Activated CD8-positive, alpha-beta memory T cell treated with anti-CD3 and anti-CD28 coated beads for 36 hours (primary cell): Measurements from ENCODE around the gene NUAK2. TPM values are rescaled to one million over a fixed set of nuclear protein-coding genes. Genes with fewer than 3 reads are reported as not detected.
"Not testable (repeated sequence)": the region's sequence is repeated elsewhere in the genome, so short reads cannot be mapped to it uniquely, and the experiment has no call there.

ENCODE experiments used
- CTCF ChIA-PET: fragments of 350-600 bp; sonication (Branson Sonifier 250); formaldehyde crosslinking; loops from one replicate; lab custom pipeline; 2021; ENCODE audit warnings: antibody characterized with exemption; lab: Charles Lee
- POLR2A ChIA-PET: fragments of 350-600 bp; sonication (Branson Sonifier 250); formaldehyde crosslinking; loops from one replicate; lab custom pipeline; 2021; ENCODE audit warnings: antibody characterized with exemption; lab: Charles Lee
- total RNA-seq, 2 experiments: library from RNA; stranded (reverse); gene quantifications; one replicate each; pipeline ENCODE4 v1.2.3, GENCODE V29; 2021

NUAK2 gene
- total RNA-seq, 2 experiments from 2014 or later: 1.3 to 1.6 TPM

DNA sequence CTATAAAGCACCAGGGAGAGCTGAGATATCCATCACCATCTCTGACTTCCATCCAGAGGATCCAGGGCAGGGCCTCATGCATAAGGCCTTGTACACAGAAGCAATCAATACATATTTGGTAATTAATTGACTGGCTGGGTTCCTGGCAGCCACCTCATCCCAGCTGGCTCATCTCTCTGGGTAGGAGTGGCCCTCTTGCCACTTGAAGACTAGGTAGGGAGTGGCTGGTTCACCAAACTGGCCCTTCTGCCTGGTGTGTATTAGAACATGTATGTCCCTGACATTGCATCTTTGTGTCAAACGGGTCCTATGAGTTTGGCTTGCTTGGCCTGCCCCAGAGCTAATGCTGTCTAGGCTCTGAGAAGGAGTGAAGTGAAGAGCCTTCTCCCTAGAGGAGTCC, 11.8 kb downstream of the NUAK2 start:
- ChIA-PET CTCF (interaction anchor here (1.0 kb wide), 1 partner anchor 24 kb away, joined by 6 read pairs; no protein-coding TSS in a partner anchor), POLR2A (no interaction called here)

DNA sequence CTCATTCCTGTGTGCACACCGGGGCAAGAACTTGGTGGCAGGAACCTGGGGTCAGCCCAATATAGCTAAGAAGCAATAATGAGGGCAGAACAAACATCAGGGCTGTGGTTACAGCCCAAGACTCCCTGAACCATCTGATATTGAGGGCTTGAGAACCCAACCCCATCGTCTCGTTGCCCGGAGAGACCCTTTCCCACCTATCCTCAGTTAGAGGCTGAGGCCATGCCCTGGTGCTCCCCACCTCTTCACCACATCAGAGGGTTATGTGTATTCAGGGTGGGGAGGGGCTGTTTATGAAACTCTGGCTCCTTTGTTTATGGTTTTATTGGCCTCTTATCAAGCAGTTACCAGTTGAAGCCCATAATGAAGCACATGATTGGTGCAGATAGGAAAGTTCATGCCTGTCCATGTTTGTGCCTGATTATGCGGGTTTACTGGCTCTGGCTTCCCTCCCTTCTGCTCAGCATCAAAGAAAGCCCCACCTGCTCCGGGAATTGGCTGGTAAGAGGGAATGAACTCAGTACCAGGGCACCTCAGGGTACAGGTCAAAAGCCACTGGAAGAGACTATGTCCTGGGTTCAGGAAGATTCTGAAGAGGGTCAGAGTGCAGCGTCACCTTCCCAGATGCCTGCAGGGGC, 14.5 kb downstream of the NUAK2 start:
- ChIA-PET POLR2A (no interaction called here), CTCF (no interaction called here)

DNA sequence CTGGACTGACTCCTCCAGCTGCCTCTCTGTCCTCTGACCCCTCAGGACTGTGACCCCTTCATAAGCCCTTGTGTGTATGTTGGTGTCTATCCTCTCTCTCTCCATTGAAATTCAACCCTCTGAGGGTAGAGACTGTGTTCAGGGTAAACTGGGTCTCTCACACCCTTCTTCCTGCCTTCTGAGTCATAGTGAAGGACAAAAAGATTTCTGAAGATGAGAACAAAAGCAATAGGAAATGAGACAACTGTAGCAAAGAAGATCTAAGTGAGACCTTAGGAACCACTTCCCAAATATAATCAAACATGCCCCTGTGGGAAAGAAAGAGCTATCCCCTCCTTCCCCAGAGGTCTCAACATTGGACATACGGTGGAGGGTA, 16.9 kb downstream of the NUAK2 start:
- POLR2A ChIA-PET: no interaction called here
- CTCF ChIA-PET: interaction anchor here (1.2 to 3.0 kb wide), 4 partner anchors 10 to 31 kb away, joined by 3 to 10 read pairs (median 5); no protein-coding TSS in a partner anchor

- ChIA-PET POLR2A (no interaction called here), CTCF (interaction anchor here (1.1 to 3.0 kb wide), 5 partner anchors 9 to 31 kb away, joined by 3 to 10 read pairs (median 4); no protein-coding TSS in a partner anchor)
Observed at GRCh38 chr1:205304046-205304694, 17.4 kb downstream of the NUAK2 start.

DNA sequence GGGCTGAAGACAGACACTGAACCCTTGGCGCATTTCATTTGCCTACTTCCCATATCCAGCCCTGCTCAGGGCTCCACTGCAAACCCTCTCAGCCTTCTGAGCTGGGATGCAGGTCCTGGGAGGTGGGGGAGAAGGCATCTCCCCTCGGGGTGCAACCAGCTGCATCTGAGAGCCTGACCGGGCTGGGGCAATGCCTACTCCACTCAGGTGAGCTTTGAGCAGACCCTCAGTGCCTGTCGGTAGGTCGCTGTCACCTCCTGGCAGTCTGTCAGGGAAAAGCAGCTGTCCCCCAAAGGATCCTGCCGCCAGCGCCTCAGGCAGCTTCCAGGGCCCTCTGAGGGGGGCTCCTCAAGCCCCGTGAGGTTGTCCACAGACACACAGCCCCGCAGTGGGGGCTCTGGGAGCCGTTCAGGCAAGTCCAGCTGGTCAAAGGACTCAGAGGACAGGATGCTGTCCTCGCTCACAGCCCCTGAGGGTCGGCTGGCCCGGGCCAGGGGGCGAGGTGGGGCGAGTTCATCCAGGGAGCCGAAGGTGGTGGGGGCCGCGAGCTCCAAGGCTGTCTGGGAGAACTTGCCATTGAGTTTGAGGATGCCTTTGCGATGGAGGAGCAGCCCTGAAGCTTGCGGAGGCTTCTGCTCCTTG, 18.2 kb downstream of the NUAK2 start:
- ChIA-PET POLR2A (interaction anchor here (0.9 kb wide), 1 partner anchor 11 kb away, joined by 4 read pairs; no protein-coding TSS in a partner anchor), CTCF (interaction anchor here (0.9 to 3.0 kb wide), 5 partner anchors 18 to 32 kb away, joined by 3 to 10 read pairs (median 4); no protein-coding TSS in a partner anchor)

GRCh38 chr1:205301842-205302588, 19.5 kb downstream of the NUAK2 start:
- ChIA-PET CTCF (interaction anchor here (3.0 kb wide), 1 partner anchor 29 kb away, joined by 10 read pairs; no protein-coding TSS in a partner anchor), POLR2A (no interaction called here)

- ChIA-PET POLR2A (no interaction called here), CTCF (interaction anchor here (1.2 kb wide), 1 partner anchor 21 kb away, joined by 3 read pairs; no protein-coding TSS in a partner anchor)
Observed at GRCh38 chr1:205301205-205301821, 20.2 kb downstream of the NUAK2 start.

GRCh38 chr1:205300149-205300548, 21.4 kb downstream of the NUAK2 start:
- POLR2A ChIA-PET: no interaction called here

DNA sequence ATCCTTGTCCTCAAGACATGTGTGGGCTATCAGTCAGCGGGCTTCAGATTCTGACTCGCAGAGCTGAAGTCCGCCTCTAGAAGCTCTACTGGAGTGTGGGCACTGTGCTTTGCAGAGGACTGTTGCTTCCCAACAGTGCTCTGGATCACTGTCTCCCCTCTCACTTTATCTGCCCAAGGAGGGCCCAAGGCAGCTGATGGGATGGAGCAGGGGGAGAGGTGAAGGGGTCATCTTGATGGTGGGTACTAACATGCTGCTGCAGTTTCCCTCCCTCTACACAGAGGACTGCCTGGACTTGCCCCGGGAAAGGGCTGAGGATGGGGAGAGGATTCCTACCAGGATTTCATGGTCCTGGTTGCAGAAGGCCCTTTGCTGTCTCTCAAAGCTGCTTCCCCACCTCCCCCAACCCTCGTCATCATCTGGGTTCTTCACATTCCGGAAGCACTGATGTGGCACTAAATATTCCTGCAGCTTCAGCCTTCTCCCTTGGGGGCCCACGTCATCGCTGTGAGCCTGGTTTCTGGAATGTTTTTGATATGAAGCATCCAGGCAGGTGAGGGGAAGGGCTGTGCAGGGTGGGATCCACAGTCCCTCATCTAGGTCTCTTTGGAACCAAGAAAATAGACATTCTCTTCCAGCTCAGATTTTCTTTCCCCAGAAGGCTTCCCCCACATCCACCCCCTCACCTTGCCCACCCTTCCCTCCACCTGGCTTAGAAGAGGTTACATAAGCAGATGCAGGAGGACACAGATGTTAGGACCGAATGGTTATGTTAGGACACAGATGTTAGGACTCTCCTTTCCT, 23.2 kb downstream of the NUAK2 start:
- POLR2A ChIA-PET: no interaction called here
- CTCF ChIA-PET: interaction anchor here (1.1 to 1.9 kb wide), 3 partner anchors 9 to 27 kb away, joined by 3 to 6 read pairs (median 4); no protein-coding TSS in a partner anchor

More at GRCh38 chr1:205300149-205300548, 21.4 kb downstream of the NUAK2 start:
- CTCF ChIA-PET: interaction anchor here (0.6 to 1.2 kb wide), 2 partner anchors 20 to 25 kb away, joined by 3 to 4 read pairs; no protein-coding TSS in a partner anchor

DNA sequence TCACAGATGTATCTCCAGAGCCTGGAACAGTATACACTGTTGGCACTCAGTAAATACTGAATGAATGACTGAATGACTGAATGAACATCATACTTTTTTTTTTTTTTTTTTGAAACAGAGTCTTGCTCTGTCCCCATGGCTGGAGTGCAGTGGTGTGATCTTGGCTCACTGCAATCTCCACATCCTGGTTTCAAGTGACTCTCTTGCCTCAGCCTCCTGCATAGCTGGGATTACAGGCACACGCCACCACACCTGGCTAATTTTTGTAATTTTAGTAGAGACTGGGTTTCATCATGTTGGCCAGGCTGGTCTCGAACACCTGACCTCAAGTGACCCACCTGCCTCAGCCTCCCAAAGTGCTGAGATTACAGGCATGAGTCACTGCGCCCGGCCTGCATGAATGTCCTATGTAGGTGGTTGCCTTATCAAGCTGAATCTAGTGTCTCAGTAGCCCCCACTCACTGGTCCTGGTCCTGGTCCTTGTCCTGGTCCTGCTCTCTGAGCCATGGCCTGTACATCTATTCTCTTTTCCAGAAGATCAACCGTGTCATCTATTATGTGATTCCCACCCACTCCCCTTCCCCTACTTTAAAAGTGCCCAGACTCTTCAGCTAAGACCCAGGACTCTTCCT, 23.9 kb downstream of the NUAK2 start:
- POLR2A ChIA-PET: not testable (repeated sequence)

GRCh38 chr1:205296154-205296553, 25.4 kb downstream of the NUAK2 start:
- ChIA-PET CTCF (interaction anchor here (0.6 to 2.1 kb wide), 3 partner anchors 29 to 313 kb away, joined by 3 to 6 read pairs (median 6); no protein-coding TSS in a partner anchor), POLR2A (interaction anchor here (0.6 kb wide), 1 partner anchor 25 kb away, joined by 3 read pairs; the partner anchor contains the start of gene NUAK2)

More for the DNA sequence above, 23.9 kb downstream of the NUAK2 start:
- CTCF ChIA-PET: interaction anchor here (1.1 to 1.9 kb wide), 3 partner anchors 8 to 27 kb away, joined by 3 to 6 read pairs (median 4); no protein-coding TSS in a partner anchor

DNA sequence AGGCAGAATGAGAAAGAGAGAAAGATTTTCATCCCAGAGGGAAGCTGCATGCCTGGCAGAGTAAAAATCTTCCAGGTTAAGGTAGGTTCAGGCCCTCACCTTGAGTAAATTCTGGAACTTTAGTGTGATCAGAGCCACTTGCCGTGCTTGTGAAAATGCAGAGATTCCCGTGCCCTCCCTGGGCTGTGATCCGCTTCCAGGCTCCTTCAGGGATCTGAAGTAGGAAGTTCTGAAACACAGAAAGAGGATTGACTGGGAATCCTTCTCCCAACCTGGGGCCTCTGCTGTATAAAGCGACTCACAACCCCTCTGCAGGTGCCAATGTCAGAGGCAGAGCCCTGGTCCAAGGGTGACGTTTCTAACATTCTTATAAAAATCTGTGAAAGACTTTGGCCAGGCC, 26.6 kb downstream of the NUAK2 start:
- ChIA-PET POLR2A (no interaction called here), CTCF (interaction anchor here (1.2 to 3.2 kb wide), 4 partner anchors 10 to 41 kb away, joined by 3 to 11 read pairs (median 6); no protein-coding TSS in a partner anchor)

DNA sequence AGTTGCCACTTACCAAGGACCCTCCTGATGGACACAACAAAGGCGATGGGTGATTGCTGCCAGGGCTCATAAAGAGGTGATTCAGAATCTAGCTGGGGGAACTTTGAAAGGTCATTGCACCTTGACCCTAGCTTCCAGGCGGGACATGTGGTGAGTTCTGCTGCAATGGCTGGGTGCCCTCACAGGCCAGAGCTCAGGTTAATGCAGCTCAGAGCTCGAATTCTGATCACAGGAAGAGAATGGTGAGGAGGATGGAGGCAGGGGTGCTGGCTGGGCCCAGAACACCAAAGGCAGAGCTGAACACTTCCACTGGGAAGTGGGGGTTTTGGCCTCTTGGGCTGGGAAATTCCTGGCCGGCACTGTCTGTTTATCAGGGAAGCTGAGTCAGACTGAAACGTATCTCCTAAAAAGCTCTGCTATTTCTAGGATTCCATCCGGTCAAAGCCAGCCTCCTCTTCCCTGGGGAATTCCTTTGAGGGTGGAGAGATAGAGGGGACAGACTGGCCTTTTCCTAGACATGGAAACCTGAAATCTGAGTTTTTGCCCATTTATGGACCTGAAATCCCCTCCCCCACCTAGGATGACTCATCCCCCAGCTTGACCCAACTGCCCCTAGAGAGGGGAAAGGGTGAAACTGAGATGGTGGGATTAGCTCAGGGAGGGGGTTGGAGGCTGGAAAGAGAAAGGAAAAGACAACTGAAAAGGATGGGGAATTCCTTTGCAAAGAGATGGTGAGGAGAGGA, 27.2 kb downstream of the NUAK2 start:
- CTCF ChIA-PET: interaction anchor here (0.7 to 3.2 kb wide), 4 partner anchors 11 to 42 kb away, joined by 3 to 11 read pairs (median 4); no protein-coding TSS in a partner anchor
- POLR2A ChIA-PET: no interaction called here

GRCh38 chr1:205293350-205294074, 28.0 kb downstream of the NUAK2 start:
- POLR2A ChIA-PET: no interaction called here
- CTCF ChIA-PET: interaction anchor here (1.5 to 3.2 kb wide), 2 partner anchors 20 to 32 kb away, joined by 4 to 11 read pairs; no protein-coding TSS in a partner anchor

DNA sequence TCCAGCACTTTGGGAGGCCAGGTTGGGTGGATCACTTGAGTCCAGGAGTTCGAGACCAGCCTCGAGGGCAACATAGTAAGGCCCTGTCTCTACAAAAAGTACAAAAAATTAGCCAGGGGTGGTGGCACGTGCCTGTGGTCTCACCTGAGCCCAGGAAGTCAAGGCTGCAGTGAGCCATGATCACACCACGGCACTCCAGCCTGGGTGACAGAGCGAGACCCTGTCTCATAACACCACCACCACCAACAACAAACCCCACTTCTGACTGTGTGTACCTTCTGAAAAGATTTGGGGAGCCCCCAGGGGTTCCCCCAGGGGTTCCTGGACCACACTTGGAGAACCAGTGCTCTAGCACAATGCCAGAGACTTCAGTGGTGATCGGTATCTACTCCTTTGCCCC, 29.9 kb downstream of the NUAK2 start:
- POLR2A ChIA-PET: no interaction called here
- CTCF ChIA-PET: interaction anchor here (1.5 kb wide), 1 partner anchor 34 kb away, joined by 4 read pairs; no protein-coding TSS in a partner anchor
